Gastrocnemius medialis (tissue), 4 donors: ENCODE measurements around the gene GREB1. TPM values are rescaled to one million over a fixed set of nuclear protein-coding genes. Genes with fewer than 3 reads are reported as not detected.
"Not testable (repeated sequence)": the region's sequence is repeated elsewhere in the genome, so short reads cannot be mapped to it uniquely, and the experiment has no call there.

ENCODE experiments used
- ATAC-seq, 2 donors: fragments of 150-250 bp; one replicate each; pipeline ENCODE4 v1.9.1; 2016
- DNase-seq, 2 donors: peaks; one replicate each; pipeline ENCODE4 v3.0.0-alpha.2; 2019
- H3K27ac ChIP-seq, 4 donors: fragments of 200-600 bp; sonication (generic); 1 replicate in 1 of 4; 2 replicates in 3 of 4; pipeline ENCODE4 v1.5.1; 2016 to 2018; ENCODE audit warnings: mild to moderate bottlenecking in 2 of 4, moderate library complexity in 1 of 4
- H3K27me3 ChIP-seq, 3 donors: fragments of 200-600 bp; sonication (generic) in 2 of 3; 1 replicate in 1 of 3; 2 replicates in 2 of 3; pipeline versions ENCODE4 v1.5.1 to v1.6.0; 2016 to 2019; ENCODE audit warnings: mild to moderate bottlenecking in 1 of 3, moderate library complexity in 1 of 3
- H3K36me3 ChIP-seq, 2 donors: fragments of 200-600 bp; sonication (generic) in 1 of 2; one replicate each; pipeline ENCODE4 v1.5.1; 2017 to 2018
- H3K4me1 ChIP-seq, 2 donors: fragments of 200-600 bp; sonication (generic) in 1 of 2; one replicate each; pipeline ENCODE4 v1.5.1; 2016 to 2017; ENCODE audit warnings: mild to moderate bottlenecking in 2 of 2
- H3K4me3 ChIP-seq, 4 donors: fragments of 200-600 bp; sonication (generic) in 3 of 4; 1 replicate in 1 of 4; 2 replicates in 3 of 4; pipeline ENCODE4 v1.5.1; 2016 to 2019; ENCODE audit warnings: mild to moderate bottlenecking in 2 of 4
- H3K9me3 ChIP-seq, 3 donors: fragments of 200-600 bp; sonication (generic) in 2 of 3; 1 replicate in 1 of 3; 2 replicates in 2 of 3; pipeline ENCODE4 v1.5.1; 2016 to 2019
- CTCF ChIP-seq, 5 experiments: fragments of 450-650 bp in 3 of 5; fragments of 200-600 bp in 2 of 5; sonication (generic) in 2 of 5; IDR thresholded peaks in 4 of 5; conservative IDR thresholded peaks in 1 of 5; 1 replicate in 4 of 5; 2 replicates in 1 of 5; pipeline ENCODE4 v1.5.1; 2016 to 2019; ENCODE audit warnings: antibody characterized with exemption in 5 of 5, mild to moderate bottlenecking in 3 of 5, moderate library complexity in 3 of 5
- POLR2A ChIP-seq, 2 donors: fragments of 450-650 bp; IDR thresholded peaks; one replicate each; pipeline ENCODE4 v1.6.1; 2017; ENCODE audit warnings: antibody characterized with exemption in 2 of 2, mild to moderate bottlenecking in 2 of 2, moderate library complexity in 2 of 2
- in situ Hi-C, 4 donors: fragments of 200-750 bp; cut with MboI; loops; one replicate each; pipeline versions ENCODE4 v1.15.0 to v1.8.0; 2017; ENCODE audit warnings: low sequenced_read_pairs in 4 of 4
- intact Hi-C: fragments of 100-400 bp; cut with DNase I; formaldehyde crosslinking; loops from one replicate; pipeline ENCODE4 v1.15.1; 2023; ENCODE audit warnings: low total_unique reads
- total RNA-seq, 4 donors: library from RNA; depleted of rRNA; stranded (reverse); fragments of >200 nt; gene quantifications; one replicate each; pipeline versions ENCODE4 v1.1.0 to v1.2.3, GENCODE V29; 2016

The GREB1 gene
- total RNA-seq, 4 donors from 2014 or later: 1.7 to 9.3 (median 2.6) TPM

- H3K27me3 ChIP-seq: no peaks in the 10 kb centered on the region
- no peaks in the 10 kb centered on the region for H3K9me3 ChIP-seq
- peak; percentile 86 to 92 for ATAC-seq
- peak overlapping the region; percentile 59 to 84 (median 70) for H3K27ac ChIP-seq
- peaks cover 4 to 10% of the 10 kb centered on the region in 2 donors for H3K4me1 ChIP-seq
- no peak for TF ChIP-seq POLR2A (IDR thresholded peaks at IDR 0.05)
- TF ChIP-seq CTCF (IDR thresholded peaks at IDR 0.05 in 4 of 5, conservative IDR thresholded peaks at IDR 0.05 in 1 of 5): peak in 1 of 5 experiments; percentile 16
- peak; percentile 86 to 95 for DNase-seq
- no peak overlapping the region for H3K4me3 ChIP-seq
- in situ Hi-C loops: loop anchor here in 1 of 4 donors (25.0 kb wide), 1 partner anchor 1353 kb away; no protein-coding TSS in a partner anchor
- no peaks in the 10 kb centered on the region for H3K36me3 ChIP-seq
- intact Hi-C loops: loop anchor here (1.0 to 5.0 kb wide), 3 partner anchors 18 to 162 kb away; no protein-coding TSS in a partner anchor
Observed at GRCh38 chr2:11659115-11659475, 125.2 kb downstream of the GREB1 start.

- Histone ChIP-seq H3K4me1 (peaks cover 4 to 10% of the 10 kb centered on the region in 2 donors), H3K36me3 (no peaks in the 10 kb centered on the region), H3K27me3 (no peaks in the 10 kb centered on the region), H3K27ac (peak overlapping the region; percentile 59 to 84 (median 70)), H3K4me3 (no peak overlapping the region), H3K9me3 (no peaks in the 10 kb centered on the region)
- intact Hi-C loops: loop anchor here (1.0 to 5.0 kb wide), 3 partner anchors 17 to 163 kb away; no protein-coding TSS in a partner anchor
- ATAC-seq: no peak
- DNase-seq: no peak
- in situ Hi-C loops: loop anchor here in 1 of 4 donors (25.0 kb wide), 1 partner anchor 1352 kb away; no protein-coding TSS in a partner anchor
- no peak for TF ChIP-seq CTCF (IDR thresholded peaks at IDR 0.05 in 4 of 5, conservative IDR thresholded peaks at IDR 0.05 in 1 of 5)
- TF ChIP-seq POLR2A (IDR thresholded peaks at IDR 0.05): no peak
Observed at GRCh38 chr2:11659851-11660250, 126.0 kb downstream of the GREB1 start.

GRCh38 chr2:11660396-11660795 lies 126.6 kb downstream of the GREB1 start:
- H3K27me3 ChIP-seq, H3K36me3 ChIP-seq, H3K4me3 ChIP-seq, DNase-seq, H3K9me3 ChIP-seq, ATAC-seq, intact Hi-C loops: not testable (repeated sequence)
- Histone ChIP-seq H3K27ac (peak overlapping the region in 1 of 4 donors; percentile 59), H3K4me1 (peaks cover 4 to 10% of the 10 kb centered on the region in 2 donors)
- in situ Hi-C loops: loop anchor here in 1 of 4 donors (25.0 kb wide), 1 partner anchor 1352 kb away; no protein-coding TSS in a partner anchor

GRCh38 chr2:11661891-11662435 lies 128.1 kb downstream of the GREB1 start:
- intact Hi-C loops (no loop called here), in situ Hi-C loops (loop anchor here in 1 of 4 donors (25.0 kb wide), 1 partner anchor 1350 kb away; no protein-coding TSS in a partner anchor)
- no peaks in the 10 kb centered on the region for H3K9me3 ChIP-seq
- ATAC-seq: no peak
- peaks cover 4 to 10% of the 10 kb centered on the region in 2 donors for H3K4me1 ChIP-seq
- no peak for DNase-seq
- H3K36me3 ChIP-seq: no peaks in the 10 kb centered on the region
- TF ChIP-seq CTCF (IDR thresholded peaks at IDR 0.05 in 4 of 5, conservative IDR thresholded peaks at IDR 0.05 in 1 of 5) (no peak), POLR2A (IDR thresholded peaks at IDR 0.05) (no peak)
- no peak overlapping the region for H3K4me3 ChIP-seq
- no peak overlapping the region for H3K27ac ChIP-seq
- no peaks in the 10 kb centered on the region for H3K27me3 ChIP-seq

GRCh38 chr2:11662882-11663281 lies 129.0 kb downstream of the GREB1 start:
- Histone ChIP-seq H3K36me3 (no peaks in the 10 kb centered on the region), H3K27me3 (no peaks in the 10 kb centered on the region), H3K9me3 (no peaks in the 10 kb centered on the region), H3K4me3 (no peak overlapping the region), H3K27ac (no peak overlapping the region), H3K4me1 (peaks cover 4 to 10% of the 10 kb centered on the region in 2 donors)
- no peak for DNase-seq
- no peak for ATAC-seq
- intact Hi-C loops (no loop called here), in situ Hi-C loops (loop anchor here in 1 of 4 donors (25.0 kb wide), 1 partner anchor 1349 kb away; no protein-coding TSS in a partner anchor)
- TF ChIP-seq CTCF (IDR thresholded peaks at IDR 0.05 in 4 of 5, conservative IDR thresholded peaks at IDR 0.05 in 1 of 5): no peak
- no peak for TF ChIP-seq POLR2A (IDR thresholded peaks at IDR 0.05)
